KOPT-K1 (cell line): Measurements from ENCODE around the gene SLC37A1.

Source experiments
- H3K27ac ChIP-seq: fragments of 200-600 bp; sonication (generic); 2 replicates; pipeline ENCODE4 v1.5.1; 2016; ENCODE audit warnings: antibody characterized with exemption, mild to moderate bottlenecking, low read depth, low read length; ENCODE audit not compliant: poor library complexity, severe bottlenecking
- H3K36me3 ChIP-seq: fragments of 200-600 bp; sonication (generic); 2 replicates; pipeline ENCODE4 v1.5.1; 2017; ENCODE audit warnings: antibody characterized with exemption, mild to moderate bottlenecking, low read length, moderate library complexity; ENCODE audit not compliant: insufficient read depth
- H3K9me3 ChIP-seq: fragments of 200-600 bp; sonication (generic); 2 replicates; pipeline ENCODE4 v1.5.1; 2017; ENCODE audit warnings: antibody characterized with exemption, low read length, mild to moderate bottlenecking; ENCODE audit not compliant: insufficient read depth, poor library complexity, severe bottlenecking

Gene SLC37A1

GRCh38 chr21:42474043-42474831 lies 39.4 kb upstream of the SLC37A1 start:
- no peaks in the 10 kb centered on the region for H3K9me3 ChIP-seq
- no peak overlapping the region for H3K27ac ChIP-seq
- H3K36me3 ChIP-seq, result no peaks in the 10 kb centered on the region

DNA sequence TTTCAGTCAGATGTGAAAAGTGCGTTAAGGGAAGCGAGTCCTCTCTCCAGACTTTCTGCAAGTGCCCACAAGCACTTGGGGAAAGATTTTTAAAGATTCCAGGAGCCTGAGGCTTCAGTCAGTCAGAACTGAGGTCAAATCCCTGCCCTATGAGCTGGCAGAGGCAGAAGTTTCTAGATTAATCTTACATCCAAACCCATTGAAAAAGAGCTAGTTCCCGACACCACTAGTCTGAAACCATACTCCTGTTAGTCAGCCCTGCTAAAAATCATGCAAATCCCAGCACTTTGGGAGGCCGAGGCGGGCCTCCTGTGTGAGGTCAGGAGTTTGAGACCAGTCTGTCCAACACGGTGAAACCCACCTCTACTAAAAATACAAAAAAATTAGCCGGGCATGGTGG lies 38.6 kb upstream of the SLC37A1 start:
- Histone ChIP-seq H3K9me3 (no peaks in the 10 kb centered on the region), H3K27ac (no peak overlapping the region), H3K36me3 (no peaks in the 10 kb centered on the region)

GRCh38 chr21:42475526-42476387 lies 37.9 kb upstream of the SLC37A1 start:
- Histone ChIP-seq H3K27ac (no peak overlapping the region), H3K36me3 (no peaks in the 10 kb centered on the region), H3K9me3 (no peaks in the 10 kb centered on the region)

- no peaks in the 10 kb centered on the region for H3K36me3 ChIP-seq
- no peaks in the 10 kb centered on the region for H3K9me3 ChIP-seq
- H3K27ac ChIP-seq, result no peak overlapping the region
Measured at GRCh38 chr21:42476388-42477331, 37.0 kb upstream of the SLC37A1 start.

DNA sequence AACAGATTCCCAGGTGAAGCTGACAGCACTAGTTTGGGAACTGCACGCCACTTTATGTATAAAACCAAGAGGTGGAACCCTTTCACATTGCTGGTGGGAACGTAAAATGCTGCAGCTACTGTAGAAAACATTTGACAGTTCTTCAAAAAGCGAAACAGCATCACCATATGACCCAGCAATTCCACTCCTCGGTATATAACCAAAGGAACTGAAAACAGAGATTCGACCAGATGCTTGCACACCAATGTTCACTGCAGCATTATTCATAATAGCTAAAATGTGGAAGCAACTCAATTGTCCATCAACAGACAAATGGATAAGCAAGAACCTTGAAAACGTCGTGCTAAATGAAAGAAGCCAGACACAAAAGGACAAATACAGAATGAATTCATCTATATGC lies 35.1 kb upstream of the SLC37A1 start:
- H3K36me3 ChIP-seq, result no peaks in the 10 kb centered on the region
- no peaks in the 10 kb centered on the region for H3K9me3 ChIP-seq
- no peak overlapping the region for H3K27ac ChIP-seq

DNA sequence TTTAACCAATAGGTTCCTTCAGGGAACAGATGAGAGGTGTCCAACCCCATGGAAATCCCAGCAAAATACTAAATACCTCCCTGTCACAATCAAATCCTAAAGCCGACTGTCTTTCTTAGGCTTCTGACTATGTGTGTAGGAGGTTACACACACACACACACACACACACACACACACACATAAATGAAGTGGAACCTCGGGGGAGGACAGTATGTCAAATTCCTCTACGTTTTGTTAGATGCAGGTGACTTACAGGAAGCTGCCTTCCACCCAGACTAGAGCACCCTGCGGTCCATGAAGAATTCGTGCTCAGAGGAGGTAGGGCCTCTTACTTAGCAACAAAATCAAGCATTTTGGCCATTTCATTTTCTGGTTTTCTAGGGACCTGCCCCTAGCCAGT lies 34.1 kb upstream of the SLC37A1 start:
- Histone ChIP-seq H3K36me3 (no peaks in the 10 kb centered on the region), H3K9me3 (no peaks in the 10 kb centered on the region), H3K27ac (no peak overlapping the region)

GRCh38 chr21:42480736-42481135 lies 32.9 kb upstream of the SLC37A1 start:
- no peaks in the 10 kb centered on the region for H3K9me3 ChIP-seq
- H3K27ac ChIP-seq, result no peak overlapping the region

GRCh38 chr21:42481169-42481568 lies 32.5 kb upstream of the SLC37A1 start:
- no peaks in the 10 kb centered on the region for H3K36me3 ChIP-seq
- no peak overlapping the region for H3K27ac ChIP-seq
- no peaks in the 10 kb centered on the region for H3K9me3 ChIP-seq

More at GRCh38 chr21:42480736-42481135, 32.9 kb upstream of the SLC37A1 start:
- H3K36me3 ChIP-seq, result no peaks in the 10 kb centered on the region

DNA sequence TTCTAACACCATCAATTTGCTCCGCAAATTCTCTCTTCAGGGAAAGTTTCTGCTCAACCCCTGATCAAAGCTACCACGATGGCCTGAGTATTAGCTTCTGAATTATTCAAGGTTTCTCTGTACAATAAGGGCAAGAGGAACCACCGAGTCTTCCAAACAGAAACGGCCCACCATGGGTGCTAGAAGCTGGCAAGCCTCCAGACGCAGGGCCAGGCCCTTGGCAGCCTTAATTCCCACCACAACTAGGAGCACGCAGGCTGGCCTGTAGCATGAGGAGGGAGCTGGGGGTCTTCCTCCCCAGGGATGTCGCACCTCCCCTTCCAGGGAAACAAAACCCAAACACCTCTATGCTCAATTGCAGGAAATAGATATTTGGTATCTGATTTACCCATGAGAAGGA lies 28.7 kb upstream of the SLC37A1 start:
- Histone ChIP-seq H3K9me3 (no peaks in the 10 kb centered on the region), H3K36me3 (no peaks in the 10 kb centered on the region), H3K27ac (no peak overlapping the region)

GRCh38 chr21:42486072-42486471 lies 27.6 kb upstream of the SLC37A1 start:
- H3K36me3 ChIP-seq, result no peaks in the 10 kb centered on the region
- H3K27ac ChIP-seq, result no peak overlapping the region
- H3K9me3 ChIP-seq, result no peaks in the 10 kb centered on the region

- H3K9me3 ChIP-seq, result no peaks in the 10 kb centered on the region
- H3K27ac ChIP-seq, result no peak overlapping the region
- H3K36me3 ChIP-seq, result no peaks in the 10 kb centered on the region
Measured at GRCh38 chr21:42486531-42486930, 27.1 kb upstream of the SLC37A1 start.

- H3K9me3 ChIP-seq, result no peaks in the 10 kb centered on the region
- no peaks in the 10 kb centered on the region for H3K36me3 ChIP-seq
- no peak overlapping the region for H3K27ac ChIP-seq
Measured at GRCh38 chr21:42489006-42489563, 24.6 kb upstream of the SLC37A1 start.

- H3K9me3 ChIP-seq, result no peaks in the 10 kb centered on the region
- no peaks in the 10 kb centered on the region for H3K36me3 ChIP-seq
- no peak overlapping the region for H3K27ac ChIP-seq
Measured at GRCh38 chr21:42489991-42490390, 23.7 kb upstream of the SLC37A1 start.

GRCh38 chr21:42490720-42491119 lies 22.9 kb upstream of the SLC37A1 start:
- Histone ChIP-seq H3K36me3 (no peaks in the 10 kb centered on the region), H3K27ac (no peak overlapping the region), H3K9me3 (no peaks in the 10 kb centered on the region)
